ENCODE measurements around the gene SLC6A3. TPM values are rescaled to one million over a fixed set of nuclear protein-coding genes. Genes with fewer than 3 reads are reported as not detected.

SLC6A3 gene
- total RNA-seq, 2 donors from 2014 or later = 0.18 TPM; not detected in 1

- no peak overlapping the region for H3K27ac ChIP-seq (ENCODE audit: low read depth, low read length)
- WGBS, 2 experiments (ENCODE audit: insufficient coverage in 1 of 2, insufficient read length in 1 of 2) = 93% methylated on average over 18 to 40 of the region's 40 CpGs
- no peaks in the 10 kb centered on the region for H3K36me3 ChIP-seq (ENCODE audit: control insufficient read depth, insufficient read depth, low read length)
- Mint-ChIP-seq H3K4me1 (no peaks in the 10 kb centered on the region), H3K27ac (no peak overlapping the region), H3K36me3 (ENCODE audit: low read depth) (no peaks in the 10 kb centered on the region), H3K4me3 (no peak overlapping the region), H3K27me3 (ENCODE audit: insufficient read depth) (no peaks in the 10 kb centered on the region), H3K9me3 (no peaks in the 10 kb centered on the region)
- DNase-seq = no peak
- no peaks in the 10 kb centered on the region for H3K4me1 ChIP-seq (ENCODE audit: control insufficient read depth, insufficient read depth, low read length)
- H3K9me3 ChIP-seq (ENCODE audit: control insufficient read depth, low read length) = no peaks in the 10 kb centered on the region
- TF ChIP-seq CTCF (conservative IDR thresholded peaks at IDR 0.05) = no peak
- no peaks in the 10 kb centered on the region for H3K27me3 ChIP-seq (ENCODE audit: control insufficient read depth, insufficient read depth, low read length, poor library complexity, severe bottlenecking)
- H3K4me3 ChIP-seq (ENCODE audit: low read length) = no peak overlapping the region
- no peak overlapping the region for H3K9ac ChIP-seq (ENCODE audit: extremely low read depth, low read length, poor library complexity, severe bottlenecking)
Measured at GRCh38 chr5:1405539-1406530, 39.4 kb downstream of the SLC6A3 start.

- TF ChIP-seq CTCF (conservative IDR thresholded peaks at IDR 0.05) = no peak
- H3K9me3 Mint-ChIP-seq = no peaks in the 10 kb centered on the region
- Histone ChIP-seq H3K4me3 (ENCODE audit: low read length) (no peak overlapping the region), H3K27ac (ENCODE audit: low read depth, low read length) (no peak overlapping the region), H3K9me3 (ENCODE audit: control insufficient read depth, low read length) (no peaks in the 10 kb centered on the region), H3K9ac (ENCODE audit: extremely low read depth, low read length, poor library complexity, severe bottlenecking) (no peak overlapping the region), H3K27me3 (ENCODE audit: control insufficient read depth, insufficient read depth, low read length, poor library complexity, severe bottlenecking) (no peaks in the 10 kb centered on the region), H3K4me1 (ENCODE audit: control insufficient read depth, insufficient read depth, low read length) (no peaks in the 10 kb centered on the region), H3K36me3 (ENCODE audit: control insufficient read depth, insufficient read depth, low read length) (no peaks in the 10 kb centered on the region)
- no peaks in the 10 kb centered on the region for H3K4me1 Mint-ChIP-seq
- WGBS, 2 experiments (ENCODE audit: insufficient coverage in 1 of 2, insufficient read length in 1 of 2) = 85 to 87% methylated on average over 17 to 19 of the region's 19 CpGs
- no peak for DNase-seq
- H3K4me3 Mint-ChIP-seq = no peak overlapping the region
- H3K27ac Mint-ChIP-seq = no peak overlapping the region
- no peaks in the 10 kb centered on the region for H3K36me3 Mint-ChIP-seq (ENCODE audit: low read depth)
- no peaks in the 10 kb centered on the region for H3K27me3 Mint-ChIP-seq (ENCODE audit: insufficient read depth)
Measured at GRCh38 chr5:1405121-1405520, 40.1 kb downstream of the SLC6A3 start.

- no peak overlapping the region for H3K4me3 ChIP-seq (ENCODE audit: low read length)
- no peaks in the 10 kb centered on the region for H3K9me3 ChIP-seq (ENCODE audit: control insufficient read depth, low read length)
- no peak overlapping the region for H3K9ac ChIP-seq (ENCODE audit: extremely low read depth, low read length, poor library complexity, severe bottlenecking)
- TF ChIP-seq CTCF (conservative IDR thresholded peaks at IDR 0.05) = no peak
- H3K4me1 ChIP-seq (ENCODE audit: control insufficient read depth, insufficient read depth, low read length) = no peaks in the 10 kb centered on the region
- Mint-ChIP-seq H3K36me3 (ENCODE audit: low read depth) (no peaks in the 10 kb centered on the region), H3K4me3 (no peak overlapping the region), H3K27ac (no peak overlapping the region), H3K27me3 (ENCODE audit: insufficient read depth) (no peaks in the 10 kb centered on the region), H3K4me1 (no peaks in the 10 kb centered on the region), H3K9me3 (no peaks in the 10 kb centered on the region)
- H3K27ac ChIP-seq (ENCODE audit: low read depth, low read length) = no peak overlapping the region
- no peak for DNase-seq
- WGBS, 2 experiments (ENCODE audit: insufficient coverage in 1 of 2, insufficient read length in 1 of 2) = 88 to 96% methylated on average over 9 to 12 of the region's 12 CpGs
- H3K36me3 ChIP-seq (ENCODE audit: control insufficient read depth, insufficient read depth, low read length) = no peaks in the 10 kb centered on the region
- H3K27me3 ChIP-seq (ENCODE audit: control insufficient read depth, insufficient read depth, low read length, poor library complexity, severe bottlenecking) = no peaks in the 10 kb centered on the region
Measured at GRCh38 chr5:1404062-1404461, 41.2 kb downstream of the SLC6A3 start.
